HG03139 (cell line): ENCODE data around the gene GUCY1A2.

Experiments
- ATAC-seq: cut with Tn5 transposase; IDR thresholded peaks from one replicate; pipeline ENCODE4 v1.9.1; 2021; ENCODE audit not compliant: unreplicated experiment

Gene GUCY1A2

DNA sequence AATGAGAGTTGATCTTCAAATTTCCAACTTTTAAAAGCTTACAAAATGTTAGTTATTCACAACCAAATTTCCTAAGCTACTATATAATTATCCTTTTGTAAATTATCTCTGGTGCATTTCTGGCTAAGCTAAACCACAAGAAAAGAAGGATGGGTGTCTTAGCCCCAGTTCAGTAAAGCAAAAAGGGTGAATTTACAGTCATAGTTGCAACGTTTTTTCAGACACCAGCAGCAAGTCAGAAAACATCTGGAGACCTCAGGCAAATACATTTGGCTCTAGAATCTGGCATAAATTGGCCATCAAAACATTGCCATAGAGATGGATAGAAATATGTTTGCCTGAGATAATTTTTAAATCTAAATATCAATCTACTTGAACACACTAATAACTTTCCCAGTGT is 257.0 kb downstream of the GUCY1A2 start:
- ATAC-seq = no peak

GRCh38 chr11:106748059-106748458 is 270.2 kb downstream of the GUCY1A2 start:
- ATAC-seq = no peak

DNA sequence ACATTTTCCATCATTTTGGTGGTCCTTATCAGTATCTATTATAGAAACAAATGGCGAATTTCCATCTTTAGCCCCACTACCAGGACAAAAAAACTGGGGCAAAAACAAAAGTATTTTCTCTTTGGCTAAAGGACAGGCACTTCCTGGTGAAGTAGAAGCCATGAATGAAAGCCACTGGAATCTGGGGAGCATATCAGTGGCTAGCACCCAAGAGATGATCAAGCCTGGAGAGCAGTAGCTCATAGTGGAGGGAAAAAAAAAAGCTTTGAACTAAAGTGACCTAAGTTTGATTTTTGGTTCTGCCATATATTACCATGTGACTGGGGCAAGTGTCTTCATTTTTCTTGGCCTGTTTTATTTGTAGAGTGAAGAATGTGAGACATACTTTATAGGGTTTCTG is 272.3 kb downstream of the GUCY1A2 start:
- no peak for ATAC-seq

DNA sequence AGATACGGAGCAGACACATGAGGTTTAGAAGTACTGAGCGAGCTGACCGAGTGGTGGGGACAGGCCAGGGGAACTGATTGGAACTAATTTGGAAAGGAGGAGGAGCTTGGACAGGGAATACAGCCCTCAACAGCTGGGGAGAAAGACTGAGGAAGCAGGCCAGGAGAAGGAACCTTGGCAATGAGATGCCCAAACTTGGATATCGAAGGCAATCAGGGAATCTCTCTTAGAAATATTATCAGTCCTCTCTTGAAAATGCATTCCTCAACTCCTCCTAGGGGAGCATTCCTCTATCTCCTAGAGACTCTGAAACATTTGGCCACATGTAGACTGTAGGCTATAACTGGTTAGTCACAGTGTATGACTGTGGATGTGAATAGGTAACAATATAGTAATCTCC is 284.6 kb downstream of the GUCY1A2 start:
- ATAC-seq = no peak

DNA sequence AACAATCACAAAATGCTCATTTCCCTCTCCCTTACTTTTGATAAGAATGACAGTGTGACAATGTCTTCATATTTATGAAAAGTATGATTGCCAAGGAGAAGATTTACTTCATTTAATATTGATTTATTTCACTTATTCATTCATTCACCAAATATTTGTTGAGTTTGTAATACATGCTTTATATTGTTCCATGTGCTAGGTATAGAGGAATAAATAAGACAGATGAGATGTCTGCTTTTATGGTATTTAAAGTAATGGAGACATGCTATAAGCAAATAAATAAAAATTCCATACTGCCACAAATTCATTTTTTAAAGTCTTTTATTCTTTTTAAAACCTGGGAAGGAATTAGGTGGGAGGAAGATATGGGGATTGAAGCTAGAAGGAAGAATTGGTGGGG is 289.4 kb downstream of the GUCY1A2 start:
- no peak for ATAC-seq

DNA sequence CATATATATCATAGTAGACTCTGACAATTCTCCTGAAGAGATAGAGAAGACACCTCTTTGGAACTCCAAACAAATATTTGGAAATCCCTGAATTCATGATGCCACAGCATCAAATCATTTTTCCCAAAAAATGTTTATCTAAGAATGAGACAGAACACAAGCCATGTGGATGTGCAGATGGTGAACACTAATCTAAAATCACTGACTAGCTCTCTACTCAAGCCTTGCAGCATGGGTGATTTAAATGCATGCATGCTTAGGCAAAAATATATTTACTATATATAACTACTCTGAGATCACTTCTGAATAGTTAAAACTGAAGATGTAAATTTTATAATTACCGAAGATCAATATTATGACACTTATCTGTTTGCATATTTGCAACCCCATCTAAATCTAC is 289.9 kb downstream of the GUCY1A2 start:
- no peak for ATAC-seq

DNA sequence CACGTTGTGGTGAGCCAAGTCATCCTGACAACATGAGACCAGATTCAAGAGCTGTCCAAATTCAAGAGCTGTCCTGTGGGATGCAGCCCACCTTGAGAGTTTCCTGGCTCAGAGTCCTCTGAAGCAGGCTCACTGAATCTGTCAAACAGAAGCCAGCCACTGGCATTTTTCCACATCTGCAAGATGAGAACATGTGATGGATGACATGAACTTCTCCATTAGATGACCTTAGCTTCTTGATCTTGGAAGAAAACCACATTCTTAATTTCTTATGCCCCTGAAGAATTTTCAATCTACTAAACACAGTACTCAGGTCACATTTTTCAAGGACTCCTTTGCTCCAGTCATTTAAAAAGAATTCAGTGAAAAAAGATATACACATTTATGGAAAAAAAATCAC is 291.0 kb downstream of the GUCY1A2 start:
- no peak for ATAC-seq

DNA sequence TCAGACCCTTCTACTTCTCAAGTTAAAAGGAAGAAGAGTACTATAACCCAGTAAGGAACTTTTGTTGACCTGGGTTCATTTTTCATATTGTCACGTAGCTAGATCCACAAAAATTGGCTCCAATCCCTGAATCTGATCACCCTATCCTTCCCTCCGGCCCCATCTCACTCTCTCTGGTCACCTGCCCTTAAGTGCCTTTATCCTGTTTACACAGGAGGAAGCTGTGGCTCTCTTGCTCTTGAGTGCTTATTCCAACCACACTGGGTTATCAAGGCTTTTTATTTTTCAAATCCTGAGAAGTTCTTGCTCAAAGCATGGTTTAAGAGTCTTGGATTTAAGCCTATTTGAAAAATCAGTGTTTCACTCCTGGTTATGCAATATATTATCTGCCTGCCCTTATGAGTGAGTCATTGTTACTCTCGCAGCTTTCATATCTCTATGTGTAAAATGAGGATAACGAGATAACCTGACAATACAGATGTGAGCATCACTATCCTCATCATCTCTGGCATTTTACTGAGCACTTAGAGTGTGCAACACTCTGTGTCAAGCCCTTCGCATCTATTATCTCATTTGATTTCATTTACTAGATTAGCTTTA is 293.9 kb downstream of the GUCY1A2 start:
- ATAC-seq = no peak

DNA sequence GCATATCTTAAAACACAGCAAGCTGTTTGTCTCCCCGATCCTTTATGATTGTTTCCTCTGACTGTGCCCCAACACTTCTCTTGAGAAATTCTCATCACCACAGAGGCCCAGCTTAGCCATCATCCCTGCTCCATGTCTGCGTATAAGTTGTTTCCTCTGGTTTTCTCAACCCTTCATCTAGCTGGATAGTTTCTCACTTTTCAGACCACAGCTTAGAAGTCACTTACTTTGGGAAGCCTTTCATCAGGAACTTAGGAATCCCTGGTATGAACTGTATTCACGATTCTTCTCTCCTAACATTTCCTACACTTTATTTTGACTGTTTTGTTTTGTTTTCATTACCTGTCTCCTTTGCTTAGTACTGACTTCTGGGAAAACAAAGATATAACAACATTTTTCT is 295.2 kb downstream of the GUCY1A2 start:
- ATAC-seq = no peak

DNA sequence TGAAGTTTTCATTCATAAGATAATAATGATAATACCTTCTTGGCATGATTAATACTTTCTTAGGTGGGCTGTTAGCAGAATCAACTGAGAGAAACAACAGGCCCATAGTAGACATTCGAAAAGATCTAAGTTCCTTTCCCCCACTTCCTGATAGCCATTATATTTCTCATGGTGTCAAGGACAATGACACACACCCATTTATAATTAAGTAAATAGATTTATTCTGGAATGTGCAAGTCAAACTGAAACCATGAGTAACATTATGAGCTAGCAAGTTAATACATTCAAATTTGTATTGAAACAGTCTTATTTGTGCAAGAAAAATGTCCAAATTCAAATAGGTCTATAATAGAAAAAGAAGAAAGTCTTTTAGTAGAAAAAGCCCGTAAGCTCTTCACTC is 301.1 kb downstream of the GUCY1A2 start:
- no peak for ATAC-seq

- ATAC-seq = no peak
These were observed 304.1 kb downstream of the GUCY1A2 start for GRCh38 chr11:106714199-106714598.

GRCh38 chr11:106708348-106708747 is 309.9 kb downstream of the GUCY1A2 start:
- ATAC-seq = no peak

DNA sequence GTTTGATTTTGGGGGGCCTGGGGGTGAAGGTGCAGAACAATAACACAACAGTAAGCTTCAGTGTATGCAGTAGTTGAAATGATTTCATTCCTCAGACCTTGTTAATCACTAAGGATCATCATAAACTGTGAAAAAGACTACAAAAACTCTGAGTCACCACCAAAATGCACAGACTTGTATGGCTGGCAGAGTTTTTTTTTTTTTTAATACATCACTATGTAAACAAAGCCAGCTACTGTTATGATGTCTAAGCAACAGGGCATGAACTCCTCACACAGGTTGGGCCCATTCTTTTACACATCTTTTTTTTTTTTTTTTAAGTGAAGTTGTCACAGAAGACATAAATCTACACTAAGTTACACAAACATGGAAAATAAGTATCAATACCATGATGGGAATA is 311.9 kb downstream of the GUCY1A2 start:
- no peak for ATAC-seq

DNA sequence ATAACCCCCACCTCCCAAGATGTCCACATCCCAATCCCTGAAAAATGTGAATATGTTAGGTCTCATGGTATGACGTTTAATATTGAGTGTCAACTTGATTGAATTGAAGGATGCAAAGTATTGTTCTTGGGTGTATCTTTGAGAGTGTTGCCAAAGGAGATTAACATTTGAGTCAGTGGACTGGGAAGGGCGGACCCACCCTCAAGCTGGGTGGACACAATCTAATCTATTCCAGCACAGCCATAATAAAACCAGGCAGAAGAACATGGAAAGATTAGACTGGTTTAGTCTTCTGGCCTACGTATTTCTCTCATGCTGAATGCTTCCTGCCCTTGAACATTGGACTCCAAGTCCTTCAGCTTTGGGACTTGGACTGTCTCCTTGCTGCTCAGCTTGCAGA is 315.5 kb downstream of the GUCY1A2 start:
- no peak for ATAC-seq

GRCh38 chr11:106697058-106697457 is 321.2 kb downstream of the GUCY1A2 start:
- ATAC-seq = no peak

DNA sequence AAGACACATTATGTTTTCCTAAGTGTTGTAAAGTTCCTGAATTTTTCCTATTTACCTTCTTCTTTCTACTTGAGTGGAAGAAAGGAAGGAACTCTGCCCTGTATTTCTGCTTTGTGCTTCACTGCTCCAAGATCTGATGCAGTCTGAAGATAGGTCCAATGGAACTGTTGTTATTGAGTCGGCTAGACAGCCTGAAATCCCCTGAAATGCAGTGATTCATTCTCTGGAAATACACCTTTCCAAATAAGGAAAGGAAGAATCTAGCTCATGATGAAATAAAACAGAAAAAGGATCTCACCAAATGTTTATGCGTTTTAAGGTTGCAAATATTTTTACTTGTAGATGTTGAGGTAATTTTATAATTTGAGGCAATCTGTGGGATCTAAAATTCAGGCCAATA is 322.8 kb downstream of the GUCY1A2 start:
- no peak for ATAC-seq

- no peak for ATAC-seq
These were observed 323.8 kb downstream of the GUCY1A2 start for GRCh38 chr11:106694501-106694900.

DNA sequence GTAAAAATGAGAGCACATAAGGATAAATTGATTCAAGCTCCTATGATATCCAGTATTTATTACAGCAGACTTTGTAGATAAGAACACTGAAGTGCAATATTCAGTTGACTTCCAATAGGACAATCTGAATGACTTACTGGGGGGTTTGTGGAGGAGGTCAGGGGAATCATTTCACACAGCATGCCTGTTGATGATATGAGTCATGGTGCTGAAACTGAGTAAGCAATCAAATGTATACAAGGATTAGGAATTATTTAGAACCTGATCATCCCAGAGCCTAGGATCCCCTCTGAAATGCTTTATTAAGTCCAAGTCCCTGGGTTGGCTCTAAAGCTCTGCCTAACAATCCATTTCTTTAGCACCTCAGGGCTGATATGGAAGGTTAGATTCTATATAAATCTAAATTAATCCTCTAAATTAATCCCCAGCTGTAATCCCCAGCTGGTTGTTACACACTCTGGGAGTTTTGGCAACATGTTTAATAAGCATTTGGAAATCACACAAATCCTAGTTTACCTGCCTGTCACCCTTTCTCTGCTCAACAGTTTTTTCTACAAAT is 326.4 kb downstream of the GUCY1A2 start:
- ATAC-seq = no peak

DNA sequence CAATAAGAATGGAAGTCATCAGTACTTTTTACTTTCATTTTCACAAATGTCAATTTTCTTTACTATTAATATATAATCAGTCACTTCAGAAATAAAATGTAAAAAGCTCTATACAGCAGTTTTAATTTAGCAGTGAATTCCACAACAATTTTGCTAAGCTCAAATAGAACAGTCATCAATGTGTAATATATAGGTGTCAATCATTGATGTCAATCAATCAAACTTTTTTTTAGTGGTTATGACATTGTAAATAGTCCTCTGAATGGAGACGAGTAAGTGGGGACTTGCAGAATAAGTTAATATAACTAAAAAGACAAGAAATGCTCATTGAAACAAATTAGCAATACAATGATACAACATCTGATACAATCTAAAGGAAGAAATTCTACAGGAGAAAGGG is 327.4 kb downstream of the GUCY1A2 start:
- ATAC-seq = no peak

DNA sequence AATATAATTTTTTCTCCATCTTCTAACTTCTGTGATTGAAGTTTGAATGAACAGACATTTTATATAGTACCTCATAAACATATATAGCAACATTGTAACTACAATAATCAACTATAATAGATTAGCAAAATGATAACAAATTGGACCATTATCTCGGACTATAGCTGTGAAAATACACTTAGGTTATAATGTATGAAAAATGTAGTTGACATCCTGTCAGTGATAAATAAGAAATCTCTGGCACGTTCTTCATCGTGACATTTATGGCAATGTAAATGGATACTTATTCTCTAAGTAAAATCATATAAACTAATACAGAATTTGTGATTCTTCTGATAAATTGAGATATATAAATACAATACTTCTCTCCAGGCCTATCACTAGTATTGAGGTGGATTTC is 333.3 kb downstream of the GUCY1A2 start:
- no peak for ATAC-seq

DNA sequence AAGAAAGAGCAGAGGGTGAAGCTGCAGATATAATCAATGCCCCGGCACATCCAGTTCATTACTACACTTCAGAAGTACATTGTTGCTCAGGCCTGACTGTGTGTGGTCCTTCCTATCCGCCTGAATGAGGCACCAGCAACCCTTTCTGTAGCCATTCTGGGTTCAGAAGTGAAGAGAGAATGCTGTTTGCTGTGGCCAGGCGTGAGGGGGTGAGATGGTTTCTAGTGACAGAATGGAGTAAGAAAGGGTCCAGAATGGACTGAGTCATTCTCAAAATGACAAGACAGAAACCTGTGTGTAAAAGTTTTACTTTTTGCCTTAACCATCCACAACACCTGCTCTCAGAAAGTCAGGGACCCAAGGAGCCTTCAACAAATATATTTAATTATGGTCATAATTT is 334.8 kb downstream of the GUCY1A2 start:
- ATAC-seq = no peak

- no peak for ATAC-seq
These were observed 336.8 kb downstream of the GUCY1A2 start for GRCh38 chr11:106681435-106681834.

GRCh38 chr11:106679581-106679980 is 338.7 kb downstream of the GUCY1A2 start:
- ATAC-seq = no peak
